GM18861 (cell line): Measurements from ENCODE around the gene SNED1.
"Not testable (repeated sequence)": the region's sequence is repeated elsewhere in the genome, so short reads cannot be mapped to it uniquely, and the experiment has no call there.

Experiments
- ATAC-seq: cut with Tn5 transposase; IDR thresholded peaks from one replicate; pipeline ENCODE4 v1.9.1; 2021; ENCODE audit not compliant: unreplicated experiment

SNED1 gene

GRCh38 chr2:241081643-241082340, 83.4 kb downstream of the SNED1 start:
- no peak for ATAC-seq

DNA sequence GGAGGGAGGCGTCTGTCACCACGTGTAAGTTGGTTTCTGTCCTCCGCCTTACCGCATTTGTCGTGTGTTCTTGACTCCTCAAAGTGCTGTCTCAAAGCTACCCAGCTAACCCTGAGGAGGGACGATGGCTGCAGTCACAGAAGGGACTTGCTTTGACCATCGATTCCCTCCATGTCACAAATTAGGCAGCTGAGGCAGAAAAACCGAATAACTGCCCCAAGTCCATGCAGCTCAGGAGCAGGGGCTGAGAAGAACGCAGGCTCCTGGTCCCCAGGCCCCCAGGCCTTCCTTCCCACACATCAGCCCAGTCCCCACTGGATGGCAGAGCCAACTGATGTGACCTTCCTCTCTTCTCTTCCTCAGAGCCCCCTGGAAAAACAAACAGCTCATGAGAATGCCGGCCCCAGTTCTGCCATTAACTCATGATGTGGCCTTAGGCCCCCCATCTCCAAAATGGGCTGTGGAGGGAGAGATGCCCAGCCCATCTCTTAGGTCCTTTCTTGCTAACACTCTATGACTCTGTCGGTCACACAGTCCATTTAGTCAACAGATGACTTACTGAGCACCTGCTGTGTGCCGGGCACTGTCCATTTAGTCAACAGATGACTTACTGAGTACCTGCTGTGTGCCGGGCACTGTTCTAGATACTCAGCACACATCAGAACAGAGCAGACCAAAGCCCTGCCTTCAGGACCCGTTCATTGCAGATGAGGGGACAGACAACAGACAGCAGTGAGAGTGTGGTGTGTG, 84.1 kb downstream of the SNED1 start:
- ATAC-seq = no peak

- no peak for ATAC-seq
Observed at GRCh38 chr2:241083091-241083415, 84.6 kb downstream of the SNED1 start.

DNA sequence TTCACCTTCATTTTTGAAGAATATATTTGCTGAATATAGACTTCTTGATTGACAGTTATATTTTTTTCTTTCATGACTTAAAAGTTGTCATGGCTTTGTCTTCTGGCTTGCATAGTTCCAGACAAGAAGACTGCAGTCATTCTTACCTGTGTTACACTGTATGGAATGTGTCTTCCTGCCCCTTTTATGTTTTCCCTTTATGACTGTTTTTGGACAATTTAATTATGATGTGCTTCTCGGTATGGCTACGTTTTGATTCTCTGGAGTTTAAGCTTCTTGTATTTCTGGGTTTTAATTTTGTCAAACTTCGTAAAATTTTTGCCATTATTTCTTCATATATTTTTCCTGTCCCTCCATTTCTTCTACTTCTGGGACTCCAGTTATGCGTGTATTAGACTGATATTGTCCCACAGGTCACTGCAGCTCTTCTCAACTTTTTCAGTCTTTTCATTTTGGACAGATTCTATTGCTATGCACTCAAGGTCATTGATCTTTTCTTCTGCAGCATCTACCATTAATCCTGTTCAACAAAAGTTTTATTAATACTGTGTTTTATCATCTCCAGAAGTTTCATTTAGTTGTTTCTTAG, 86.5 kb downstream of the SNED1 start:
- ATAC-seq = no peak

- peak; percentile 63 for ATAC-seq
Observed at GRCh38 chr2:241087420-241088268, 89.2 kb downstream of the SNED1 start.

GRCh38 chr2:241088376-241088775, 90.0 kb downstream of the SNED1 start:
- ATAC-seq = peak; percentile 26

- no peak for ATAC-seq
Observed at GRCh38 chr2:241088791-241089732, 90.6 kb downstream of the SNED1 start.

- no peak for ATAC-seq
Observed at GRCh38 chr2:241091201-241091600, 92.8 kb downstream of the SNED1 start.

- ATAC-seq = no peak
Observed at GRCh38 chr2:241091734-241092445, 93.5 kb downstream of the SNED1 start.

- ATAC-seq = no peak
Observed at GRCh38 chr2:241092677-241093076, 94.3 kb downstream of the SNED1 start.

GRCh38 chr2:241093133-241093781, 94.8 kb downstream of the SNED1 start:
- not testable (repeated sequence) for ATAC-seq

- no peak for ATAC-seq
Observed at GRCh38 chr2:241094172-241094571, 95.8 kb downstream of the SNED1 start.

DNA sequence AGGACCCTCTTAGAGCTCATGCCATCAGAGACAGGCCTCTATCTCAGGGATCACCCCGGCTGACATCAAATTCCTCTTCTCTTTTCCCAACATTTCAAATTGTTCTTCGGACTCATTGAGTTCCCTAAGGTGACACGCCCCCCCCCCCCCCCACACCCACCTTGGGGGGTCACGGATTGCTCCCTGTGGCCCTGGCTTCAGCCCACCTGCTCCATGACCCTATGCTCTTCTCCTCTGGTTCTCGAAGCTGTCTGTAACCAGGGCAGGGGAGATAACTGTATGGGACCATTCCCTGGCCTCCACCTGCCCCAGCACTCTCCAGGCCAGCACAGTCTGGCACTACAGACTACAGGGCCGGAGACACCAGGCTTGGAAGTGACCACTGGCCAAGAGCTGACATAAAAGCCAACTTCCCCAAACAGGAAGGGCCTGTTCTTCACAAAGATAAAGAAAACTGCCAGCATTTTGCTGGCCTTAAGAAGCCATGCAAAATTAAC, 96.6 kb downstream of the SNED1 start:
- no peak for ATAC-seq

- no peak for ATAC-seq
Observed at GRCh38 chr2:241095594-241096290, 97.3 kb downstream of the SNED1 start.

GRCh38 chr2:241096979-241097378, 98.6 kb downstream of the SNED1 start:
- ATAC-seq = no peak

DNA sequence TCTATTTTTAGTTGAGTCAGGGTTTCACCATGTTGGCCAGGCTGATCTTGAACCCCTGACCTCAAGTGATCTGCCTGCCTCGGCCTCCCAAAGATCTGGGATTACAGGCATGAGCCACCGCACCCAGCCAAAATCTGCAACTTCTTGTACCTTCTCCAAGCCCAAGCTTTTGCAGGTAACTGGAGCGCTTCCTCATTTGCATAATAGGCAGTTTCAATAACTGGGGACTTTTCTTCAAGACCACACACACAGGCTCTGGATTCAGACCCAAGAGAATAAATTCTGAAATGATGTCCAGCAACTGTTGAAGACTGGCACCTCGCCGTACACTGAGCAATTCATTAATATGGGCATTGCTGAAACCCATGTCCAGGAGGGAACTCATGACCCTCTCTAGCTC, 100.8 kb downstream of the SNED1 start:
- ATAC-seq = no peak

DNA sequence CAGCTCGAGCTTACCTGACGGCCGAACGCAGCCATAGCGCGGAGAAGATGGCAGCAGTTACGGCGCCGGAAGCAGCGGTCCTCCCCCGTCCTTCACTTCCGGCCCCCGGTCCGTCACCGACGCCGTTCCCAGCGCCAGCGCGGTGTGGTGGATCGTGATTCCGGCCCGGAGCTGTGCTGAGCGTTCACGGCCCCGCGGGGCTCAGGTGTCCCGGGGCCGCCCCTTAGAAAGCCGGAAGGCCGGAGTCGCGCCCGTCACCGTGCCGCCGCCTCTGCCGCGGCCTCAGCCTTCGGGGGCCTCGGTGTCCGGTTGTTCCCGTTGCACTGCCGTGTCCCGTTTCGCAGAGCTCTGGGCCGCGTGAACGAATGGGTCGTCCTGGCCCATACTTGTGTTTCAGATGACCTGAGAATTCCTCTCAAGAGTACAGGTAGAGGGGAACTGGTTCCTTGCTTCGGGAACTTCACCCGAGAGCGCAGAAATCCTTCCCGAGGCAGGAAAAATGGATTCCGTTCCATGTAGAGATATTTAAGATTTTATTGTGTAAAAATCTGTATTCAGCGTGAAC, 103.9 kb downstream of the SNED1 start, which contains the start of gene MTERF4:
MTERF4 (minus strand) TSS at position 49 of the 565 bp plus-strand sequence; CDS start at position 35, 14 bp downstream.
- peak; percentile 70 for ATAC-seq

- no peak for ATAC-seq
Observed at GRCh38 chr2:241103176-241103595, 104.8 kb downstream of the SNED1 start.
